Neuron (in vitro differentiated cells): ENCODE results near the gene ABCD3.
A peak's percentile ranks its signal among the peaks of the same experiment; 100 is the strongest.

Experiments used
- H2AFZ ChIP-seq: one replicate; pipeline ENCODE4 v1.6.1; 2013; ENCODE audit warnings: low read depth, mild to moderate bottlenecking, inconsistent platforms, low read length, moderate library complexity
- H3K27me3 ChIP-seq: one replicate; pipeline ENCODE4 v1.6.1; 2013; ENCODE audit warnings: low read length; ENCODE audit not compliant: insufficient read depth
- H3K36me3 ChIP-seq: one replicate; pipeline ENCODE4 v1.6.1; 2013; ENCODE audit warnings: low read length; ENCODE audit not compliant: insufficient read depth
- H3K4me1 ChIP-seq: one replicate; pipeline ENCODE4 v1.6.1; 2013; ENCODE audit warnings: low read length; ENCODE audit not compliant: insufficient read depth
- H3K4me3 ChIP-seq: 2 replicates; pipeline ENCODE4 v1.5.1; 2013; ENCODE audit warnings: mild to moderate bottlenecking, low read length, moderate library complexity
- H3K9me3 ChIP-seq: one replicate; pipeline ENCODE4 v1.6.1; 2013; ENCODE audit warnings: low read length

Gene ABCD3

GRCh38 chr1:94527447-94528031 lies 109.3 kb downstream of the ABCD3 start:
- Histone ChIP-seq H3K4me3 (no peak overlapping the region), H2AFZ (no peak overlapping the region), H3K36me3 (peaks cover 4% of the 10 kb centered on the region), H3K4me1 (peaks cover 3% of the 10 kb centered on the region), H3K27me3 (no peaks in the 10 kb centered on the region), H3K9me3 (peaks cover 5% of the 10 kb centered on the region)

GRCh38 chr1:94528299-94528698 lies 110.1 kb downstream of the ABCD3 start:
- Histone ChIP-seq H3K9me3 (peaks cover 5% of the 10 kb centered on the region), H3K27me3 (no peaks in the 10 kb centered on the region), H3K36me3 (peaks cover 9% of the 10 kb centered on the region), H3K4me1 (no peaks in the 10 kb centered on the region), H2AFZ (no peak overlapping the region), H3K4me3 (no peak overlapping the region)

DNA sequence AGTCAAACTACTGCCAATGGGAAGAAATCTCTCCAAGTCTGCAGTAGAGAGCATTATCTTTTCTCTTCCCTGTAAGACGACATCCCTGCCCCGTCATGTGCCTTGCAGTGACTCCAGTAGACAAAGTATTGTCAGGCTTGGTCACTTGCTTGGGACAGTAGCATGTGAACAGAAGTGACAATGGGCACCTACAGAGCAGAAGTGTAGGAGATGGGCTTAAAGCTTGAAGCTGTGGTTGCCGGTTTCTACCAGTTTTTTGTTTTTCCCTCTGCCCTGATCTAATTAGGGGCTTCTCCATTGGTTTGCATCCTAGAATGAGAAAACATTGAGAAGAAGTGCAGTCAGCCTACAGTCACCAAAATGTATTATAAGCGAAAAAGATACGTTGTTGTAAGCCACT lies 110.6 kb downstream of the ABCD3 start:
- H3K9me3 ChIP-seq, result peaks cover 5% of the 10 kb centered on the region
- no peak overlapping the region for H2AFZ ChIP-seq
- peaks cover 9% of the 10 kb centered on the region for H3K36me3 ChIP-seq
- H3K27me3 ChIP-seq, result no peaks in the 10 kb centered on the region
- no peaks in the 10 kb centered on the region for H3K4me1 ChIP-seq
- no peak overlapping the region for H3K4me3 ChIP-seq

GRCh38 chr1:94529416-94529815 lies 111.2 kb downstream of the ABCD3 start:
- H3K4me3 ChIP-seq, result no peak overlapping the region
- no peaks in the 10 kb centered on the region for H3K27me3 ChIP-seq
- H3K4me1 ChIP-seq, result no peaks in the 10 kb centered on the region
- peaks cover 12% of the 10 kb centered on the region for H3K36me3 ChIP-seq
- H3K9me3 ChIP-seq, result peaks cover 5% of the 10 kb centered on the region
- no peak overlapping the region for H2AFZ ChIP-seq

DNA sequence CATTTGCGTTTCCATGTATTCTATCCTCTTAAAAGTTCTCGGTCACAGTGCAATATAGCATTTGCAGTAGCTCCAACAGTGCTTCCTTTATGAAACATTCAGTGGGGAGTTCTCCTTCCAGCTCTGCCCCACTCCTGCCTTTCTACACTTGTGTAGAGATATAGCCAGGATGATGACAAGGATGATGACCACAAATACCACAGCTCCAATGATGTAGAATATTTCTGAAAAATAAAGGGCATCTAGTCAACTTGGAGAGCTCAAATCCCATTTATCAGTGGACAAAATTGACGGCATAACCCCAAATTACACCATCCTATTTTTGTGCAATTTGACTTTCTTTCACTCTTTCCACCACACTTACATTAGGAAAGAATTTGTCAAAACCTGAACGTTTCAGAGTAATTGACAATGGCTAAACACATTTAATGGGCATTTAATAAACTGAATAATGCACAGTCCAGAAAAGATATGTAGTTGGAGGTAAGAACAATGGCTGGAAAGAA lies 112.2 kb downstream of the ABCD3 start:
- no peaks in the 10 kb centered on the region for H3K4me1 ChIP-seq
- H3K27me3 ChIP-seq, result no peaks in the 10 kb centered on the region
- no peak overlapping the region for H2AFZ ChIP-seq
- H3K4me3 ChIP-seq, result no peak overlapping the region
- peaks cover 5% of the 10 kb centered on the region for H3K9me3 ChIP-seq
- peaks cover 21% of the 10 kb centered on the region for H3K36me3 ChIP-seq

DNA sequence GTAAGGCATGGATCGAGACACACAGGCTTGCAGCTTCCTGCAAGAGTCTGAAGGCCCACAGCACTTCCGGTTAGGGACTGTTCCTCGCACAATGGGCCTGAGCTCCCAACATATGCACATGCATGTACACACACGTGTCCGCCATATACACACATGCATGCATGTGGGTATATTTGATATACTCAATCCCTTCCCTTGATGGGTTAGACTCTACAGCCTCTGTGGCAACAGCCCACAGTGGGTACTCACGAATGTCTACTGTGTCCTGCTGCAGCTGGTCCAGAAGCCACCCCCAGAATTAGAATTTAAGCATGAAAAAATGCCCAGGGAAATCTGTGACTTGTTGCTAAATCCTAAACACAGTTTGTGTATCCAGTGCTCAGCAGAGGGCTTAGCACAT lies 113.5 kb downstream of the ABCD3 start:
- Histone ChIP-seq H3K27me3 (no peaks in the 10 kb centered on the region), H3K4me1 (no peaks in the 10 kb centered on the region), H3K36me3 (peaks cover 25% of the 10 kb centered on the region), H2AFZ (no peak overlapping the region), H3K9me3 (peaks cover 5% of the 10 kb centered on the region), H3K4me3 (no peak overlapping the region)

DNA sequence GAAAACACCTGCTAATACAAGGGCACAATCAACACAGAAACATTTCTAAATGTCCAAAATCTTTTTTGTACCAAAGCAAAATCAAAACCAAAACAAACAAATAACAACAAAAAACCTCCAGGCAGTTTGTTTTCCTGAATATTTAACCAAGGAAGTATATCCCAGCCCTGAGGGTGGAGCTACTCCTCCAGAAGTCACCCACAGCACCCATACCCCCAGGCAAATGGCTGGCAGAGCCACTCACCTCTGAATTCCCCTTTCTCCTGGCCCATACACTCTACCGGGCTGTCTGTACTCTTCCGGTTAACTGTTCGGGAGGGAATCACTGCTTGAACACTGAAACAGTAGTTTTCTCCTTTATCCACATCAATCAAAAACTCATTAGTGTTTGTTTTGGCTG lies 113.9 kb downstream of the ABCD3 start:
- no peak overlapping the region for H3K4me3 ChIP-seq

GRCh38 chr1:94535095-94535494 lies 116.9 kb downstream of the ABCD3 start:
- Histone ChIP-seq H3K9me3 (peaks cover 3% of the 10 kb centered on the region), H3K4me3 (no peak overlapping the region), H2AFZ (no peak overlapping the region), H3K36me3 (peaks cover 25% of the 10 kb centered on the region), H3K4me1 (peaks cover 3% of the 10 kb centered on the region), H3K27me3 (no peaks in the 10 kb centered on the region)

More for the DNA sequence above, 113.9 kb downstream of the ABCD3 start:
- H3K27me3 ChIP-seq, result no peaks in the 10 kb centered on the region
- H3K9me3 ChIP-seq, result peaks cover 5% of the 10 kb centered on the region
- H3K36me3 ChIP-seq, result peaks cover 25% of the 10 kb centered on the region
- peaks cover under 1% of the 10 kb centered on the region for H3K4me1 ChIP-seq
- no peak overlapping the region for H2AFZ ChIP-seq

- Histone ChIP-seq H3K4me1 (peaks cover 3% of the 10 kb centered on the region), H3K27me3 (no peaks in the 10 kb centered on the region), H3K9me3 (peaks cover under 1% of the 10 kb centered on the region), H3K4me3 (no peak overlapping the region), H3K36me3 (peaks cover 25% of the 10 kb centered on the region), H2AFZ (no peak overlapping the region)
Measured at GRCh38 chr1:94535879-94536278, 117.7 kb downstream of the ABCD3 start.

GRCh38 chr1:94537254-94537653 lies 119.1 kb downstream of the ABCD3 start:
- peaks cover 23% of the 10 kb centered on the region for H3K36me3 ChIP-seq
- H2AFZ ChIP-seq, result no peak overlapping the region
- H3K4me3 ChIP-seq, result no peak overlapping the region
- no peaks in the 10 kb centered on the region for H3K9me3 ChIP-seq
- H3K4me1 ChIP-seq, result peaks cover 5% of the 10 kb centered on the region
- no peaks in the 10 kb centered on the region for H3K27me3 ChIP-seq

- H3K36me3 ChIP-seq, result peaks cover 16% of the 10 kb centered on the region
- H3K4me1 ChIP-seq, result peaks cover 8% of the 10 kb centered on the region
- H3K4me3 ChIP-seq, result no peak overlapping the region
- H3K9me3 ChIP-seq, result no peaks in the 10 kb centered on the region
- no peak overlapping the region for H2AFZ ChIP-seq
- no peaks in the 10 kb centered on the region for H3K27me3 ChIP-seq
Measured at GRCh38 chr1:94538243-94538827, 120.1 kb downstream of the ABCD3 start.

DNA sequence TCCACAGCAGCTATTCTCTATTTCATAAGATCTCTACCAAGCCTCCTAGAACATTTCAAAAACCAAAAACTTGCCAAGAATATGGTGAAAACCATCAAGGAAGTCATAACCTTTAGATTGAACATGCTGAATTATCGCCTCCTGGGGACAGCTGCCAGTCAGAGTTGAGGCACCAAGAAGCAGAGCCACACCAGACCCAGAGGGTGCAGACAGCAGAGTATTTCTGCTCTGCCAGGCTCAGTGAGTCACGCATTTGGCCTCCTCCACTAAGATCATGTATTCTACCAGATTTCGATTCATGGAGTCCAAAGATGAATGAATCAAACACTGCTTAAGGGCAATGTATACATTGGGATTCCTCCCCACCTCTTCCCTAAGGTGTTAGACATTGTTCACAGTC lies 121.3 kb downstream of the ABCD3 start:
- Histone ChIP-seq H3K27me3 (no peaks in the 10 kb centered on the region), H3K4me3 (no peak overlapping the region), H3K36me3 (peaks cover 11% of the 10 kb centered on the region), H3K9me3 (no peaks in the 10 kb centered on the region), H2AFZ (no peak overlapping the region), H3K4me1 (peaks cover 8% of the 10 kb centered on the region)

- Histone ChIP-seq H3K4me1 (peaks cover 8% of the 10 kb centered on the region), H3K9me3 (no peaks in the 10 kb centered on the region), H3K27me3 (no peaks in the 10 kb centered on the region), H2AFZ (peak overlapping the region; percentile 89), H3K36me3 (peaks cover 3% of the 10 kb centered on the region), H3K4me3 (peak overlapping the region; percentile 58)
Measured at GRCh38 chr1:94540440-94541245, 122.5 kb downstream of the ABCD3 start.
